22Rv1 (cell line): ENCODE measurements around the gene LENEP.

ENCODE experiments used
- H3K27ac ChIP-seq: fragments of 450-650 bp; 2 replicates; pipeline ENCODE4 v1.5.1; 2017
- CTCF ChIP-seq: fragments of 450-650 bp; IDR thresholded peaks from 2 replicates; pipeline ENCODE4 v1.5.1; 2017; ENCODE audit warnings: mild to moderate bottlenecking
- ZFX ChIP-seq: fragments of 450-650 bp; IDR thresholded peaks from 2 replicates; pipeline ENCODE4 v1.6.1; 2017; ENCODE audit warnings: antibody characterized with exemption, borderline replicate concordance

LENEP gene

GRCh38 chr1:154956544-154956941 is 36.8 kb upstream of the LENEP start:
- H3K27ac ChIP-seq = peak overlapping the region; percentile 59
- TF ChIP-seq CTCF (no peak), ZFX (no peak)

- peak overlapping the region; percentile 59 for H3K27ac ChIP-seq
- TF ChIP-seq ZFX (no peak), CTCF (no peak)
Observed at GRCh38 chr1:154957091-154957657, 36.2 kb upstream of the LENEP start.

GRCh38 chr1:154958036-154958435 is 35.4 kb upstream of the LENEP start:
- TF ChIP-seq ZFX (no peak), CTCF (no peak)
- H3K27ac ChIP-seq = peak overlapping the region; percentile 59; the same call in 1 of the 2 replicates

- H3K27ac ChIP-seq = peak overlapping the region; percentile 59; the same call in 1 of the 2 replicates
- TF ChIP-seq ZFX = no peak
- TF ChIP-seq CTCF = no peak
Observed at GRCh38 chr1:154958681-154959425, 34.5 kb upstream of the LENEP start.

- no peak for TF ChIP-seq CTCF
- no peak for TF ChIP-seq ZFX
- H3K27ac ChIP-seq = peak overlapping the region; percentile 59; the same call in 1 of the 2 replicates
Observed at GRCh38 chr1:154959426-154959780, 34.0 kb upstream of the LENEP start.

DNA sequence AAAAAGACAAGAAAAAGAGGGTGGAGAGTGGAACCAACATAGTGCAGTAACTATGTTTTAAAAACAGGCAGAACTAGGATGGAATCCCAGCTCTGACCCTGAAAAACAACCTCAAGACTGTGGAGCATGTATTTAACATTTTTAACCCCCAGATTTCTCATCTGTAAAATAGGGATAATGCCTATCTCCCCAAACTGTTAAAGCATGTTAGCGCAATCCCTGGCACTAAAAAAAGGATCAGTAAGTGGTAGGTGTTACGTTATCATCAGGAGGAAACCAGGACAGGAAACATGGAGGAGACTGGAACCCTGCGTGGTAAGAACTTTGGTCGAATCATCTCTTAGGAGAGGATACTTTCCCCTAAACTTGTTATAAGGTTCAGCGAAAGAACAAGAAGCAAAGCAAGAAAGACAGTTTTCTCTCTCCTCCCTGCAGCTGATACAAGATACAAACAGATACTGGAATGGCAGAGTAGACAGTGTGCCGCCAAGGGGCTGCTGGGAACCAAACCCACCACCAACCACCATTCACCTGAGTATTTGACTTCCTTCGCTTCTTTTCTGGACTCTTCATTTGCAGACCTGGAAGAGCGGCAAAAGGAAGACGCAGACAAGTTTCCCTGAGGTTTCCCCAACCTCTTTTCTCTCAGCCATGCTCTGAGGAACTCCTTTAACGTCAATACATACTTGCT is 32.8 kb upstream of the LENEP start:
- TF ChIP-seq CTCF (no peak), ZFX (no peak)
- H3K27ac ChIP-seq = peak overlapping the region; percentile 97
